ENCODE data around the gene LYZL6.
"Not testable (repeated sequence)": the region's sequence is repeated elsewhere in the genome, so short reads cannot be mapped to it uniquely, and the experiment has no call there.

LYZL6 gene

DNA sequence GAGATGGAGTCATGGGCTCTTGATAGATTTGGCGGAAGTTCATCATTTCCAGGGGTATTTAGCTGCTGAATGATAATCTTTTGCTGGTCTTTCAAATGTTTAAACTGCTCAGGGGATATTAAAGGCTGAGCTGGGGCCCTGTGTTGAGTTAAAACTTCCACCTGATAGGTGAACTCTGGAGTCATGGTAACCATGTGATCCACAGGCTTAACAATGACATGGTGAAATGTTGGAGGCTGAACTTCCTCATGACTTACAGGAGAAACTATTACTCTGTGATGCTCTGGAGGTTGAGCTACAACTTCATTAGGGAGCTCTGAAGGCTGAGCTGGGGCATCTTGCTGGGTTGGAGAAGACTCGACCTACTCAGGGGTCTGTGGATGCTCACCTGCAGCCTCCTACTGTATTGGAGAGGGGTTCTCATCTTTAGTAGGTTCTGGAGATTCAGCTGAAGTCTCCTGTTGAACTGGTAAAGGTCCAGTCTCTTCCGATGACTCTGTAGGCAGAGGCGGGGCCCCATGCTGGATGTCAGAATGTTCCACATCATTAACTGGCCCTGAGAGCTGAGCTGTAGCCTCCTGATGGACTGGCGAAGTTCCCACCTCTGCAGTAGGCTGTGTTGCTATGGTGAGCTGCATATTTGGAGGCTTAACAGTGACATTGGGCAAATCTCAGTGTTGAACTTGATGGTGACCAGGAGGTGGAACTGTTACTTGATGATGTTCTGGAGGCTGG is 37.2 kb downstream of the LYZL6 start:
- DNase-seq: no peak

DNA sequence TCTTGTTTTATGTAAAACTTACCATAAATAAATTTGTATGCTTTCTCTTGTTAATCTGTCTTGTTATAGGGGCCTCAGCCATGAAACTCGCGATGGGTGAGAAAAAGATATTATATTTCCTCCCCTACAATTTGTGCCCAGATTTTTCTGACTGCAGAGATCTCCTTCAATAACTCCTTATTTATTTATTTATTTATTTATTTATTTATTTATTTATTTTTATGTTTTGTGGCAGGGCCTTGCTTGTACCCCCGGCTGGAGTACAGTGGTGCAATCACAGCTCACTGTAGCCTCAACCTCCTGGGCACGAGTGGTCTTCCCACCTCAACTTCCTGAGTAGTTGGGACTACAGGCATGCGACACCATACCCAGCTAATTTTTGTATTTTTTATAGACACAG is 40.1 kb downstream of the LYZL6 start:
- DNase-seq: no peak

DNA sequence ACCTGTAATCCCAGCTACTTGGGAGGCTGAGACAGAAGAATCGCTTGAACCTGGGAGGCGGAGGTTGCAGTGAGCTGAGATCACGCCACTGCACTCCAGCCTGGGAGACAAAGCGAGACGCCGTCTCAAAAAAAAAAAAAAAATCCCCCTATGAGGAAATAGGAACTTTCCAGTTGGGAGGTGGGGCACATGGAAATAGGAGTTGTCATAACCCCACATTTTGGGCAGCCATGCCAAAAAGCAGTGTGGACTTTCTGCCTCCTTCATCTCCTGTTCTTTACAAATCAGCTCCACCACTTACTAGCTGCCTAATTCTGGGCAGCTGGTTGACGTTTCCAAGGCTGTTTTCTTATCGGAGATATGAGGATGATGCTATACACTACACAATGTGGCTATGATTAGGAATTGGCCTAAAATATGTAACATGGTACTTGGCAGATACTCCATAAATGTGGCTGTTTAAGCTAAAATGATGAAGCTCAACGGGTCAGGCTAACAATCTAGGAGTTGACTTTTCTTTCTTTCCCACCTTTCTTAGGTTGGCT is 41.8 kb downstream of the LYZL6 start:
- DNase-seq: no peak

DNA sequence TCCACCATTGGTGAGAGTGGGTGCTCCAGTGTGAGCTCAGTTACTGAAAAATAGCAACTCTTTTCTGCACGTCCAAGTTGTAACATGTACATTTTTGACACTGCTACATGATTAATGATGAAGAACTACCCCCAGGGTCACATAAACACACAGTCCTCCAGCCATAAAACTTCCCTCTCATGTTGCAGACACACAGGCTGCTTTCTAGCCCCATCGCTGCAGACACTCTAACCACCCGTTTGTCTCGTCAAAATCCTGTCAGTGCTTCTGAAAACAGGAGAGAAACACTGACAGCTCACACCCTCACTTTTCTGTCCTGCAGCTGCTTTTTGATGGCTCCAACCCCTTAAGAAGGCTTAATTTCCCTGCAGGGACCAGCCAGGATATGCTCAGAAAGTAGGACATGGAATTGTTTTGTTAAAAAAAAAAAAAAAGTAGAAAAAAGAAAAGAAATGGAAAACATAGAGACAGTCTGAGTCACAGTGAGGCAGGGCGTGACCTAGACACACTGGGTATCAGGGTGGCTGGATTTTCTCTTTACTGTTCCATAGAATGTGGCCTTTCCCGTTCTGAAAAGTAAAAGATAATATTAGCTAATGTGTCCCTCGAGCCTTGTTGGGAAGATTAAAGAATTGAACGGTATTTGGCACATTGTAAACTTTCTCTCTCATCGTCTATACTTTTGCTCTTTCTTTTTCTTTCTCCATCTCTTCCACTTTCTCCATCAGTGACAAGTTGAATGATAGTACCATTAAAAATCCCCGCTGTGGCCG is 42.6 kb downstream of the LYZL6 start:
- DNase-seq: no peak

DNA sequence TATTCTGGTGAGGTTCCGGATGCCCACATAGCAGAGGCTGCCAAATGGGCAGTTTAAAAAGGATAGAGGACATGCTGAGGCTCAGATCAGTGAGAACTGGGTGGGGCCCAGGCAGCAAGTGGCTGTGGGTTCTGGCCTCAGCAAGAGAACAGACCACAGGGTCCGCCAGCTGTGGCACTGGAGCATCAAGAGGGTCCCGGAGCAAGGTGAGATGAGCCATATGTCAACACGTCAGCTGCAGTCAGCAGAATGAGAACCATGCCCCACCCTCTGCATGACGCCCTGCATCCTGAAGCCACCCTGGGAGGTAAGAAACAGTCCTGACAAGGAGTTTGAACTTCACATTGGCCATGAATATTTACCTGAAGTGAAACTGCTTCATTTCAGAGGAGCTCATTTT is 43.2 kb downstream of the LYZL6 start:
- no peak for DNase-seq

DNA sequence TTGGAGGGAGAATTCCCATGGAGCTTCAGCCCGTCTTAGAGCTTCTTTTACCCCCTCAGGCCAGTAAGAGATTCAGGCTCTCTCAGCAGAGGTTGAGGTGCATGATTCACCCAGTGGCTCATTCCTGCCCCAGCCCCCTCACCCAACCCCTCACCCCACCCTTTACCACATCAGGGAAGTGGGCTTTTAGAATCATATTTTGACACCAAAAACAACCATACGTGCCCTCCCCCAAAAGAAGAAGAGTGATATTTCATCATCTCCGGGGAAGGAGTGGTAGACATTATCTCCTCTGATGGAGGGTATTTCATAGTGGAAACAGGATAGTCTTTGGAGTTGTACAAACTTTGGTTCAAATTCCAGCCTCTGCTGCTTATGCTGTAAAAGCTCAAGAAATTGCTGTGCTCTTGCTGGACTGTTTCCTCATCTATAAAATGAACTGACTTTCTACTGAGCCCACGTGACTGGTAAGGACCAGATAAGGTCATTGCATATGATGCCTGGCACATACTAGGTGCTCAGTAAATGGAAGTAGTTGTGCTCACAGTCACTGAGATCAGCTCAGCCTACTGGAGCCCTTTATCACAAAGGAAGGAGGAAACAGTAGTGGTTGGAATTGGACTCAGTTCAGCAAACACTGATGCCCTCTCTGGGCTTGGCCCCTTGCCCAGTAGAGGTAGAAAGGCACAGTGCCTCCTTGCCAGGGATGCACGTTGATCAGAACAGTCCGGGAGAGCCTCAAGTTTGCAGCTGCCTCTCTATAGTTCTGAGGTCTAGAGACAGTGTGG is 45.0 kb downstream of the LYZL6 start:
- no peak for DNase-seq

DNA sequence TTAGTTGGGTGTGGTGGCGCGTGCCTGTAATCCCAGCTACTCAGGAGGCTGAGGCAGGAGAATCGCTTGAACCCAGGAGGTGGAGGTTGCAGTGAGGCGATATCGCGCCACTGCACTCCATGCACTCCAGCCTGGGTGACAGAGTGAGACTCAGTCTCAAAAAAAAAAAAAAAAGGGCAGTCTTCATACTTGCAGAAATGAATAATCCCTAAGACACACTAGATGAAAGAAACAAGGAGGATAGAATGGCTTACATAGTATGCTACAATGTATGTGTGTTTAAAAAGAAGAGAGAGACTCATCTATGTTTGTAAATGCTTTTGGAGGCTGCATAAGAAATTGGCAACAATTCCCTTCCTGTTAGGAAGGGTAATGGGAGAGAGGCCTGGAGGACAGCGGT is 45.7 kb downstream of the LYZL6 start:
- not testable (repeated sequence) for DNase-seq

DNA sequence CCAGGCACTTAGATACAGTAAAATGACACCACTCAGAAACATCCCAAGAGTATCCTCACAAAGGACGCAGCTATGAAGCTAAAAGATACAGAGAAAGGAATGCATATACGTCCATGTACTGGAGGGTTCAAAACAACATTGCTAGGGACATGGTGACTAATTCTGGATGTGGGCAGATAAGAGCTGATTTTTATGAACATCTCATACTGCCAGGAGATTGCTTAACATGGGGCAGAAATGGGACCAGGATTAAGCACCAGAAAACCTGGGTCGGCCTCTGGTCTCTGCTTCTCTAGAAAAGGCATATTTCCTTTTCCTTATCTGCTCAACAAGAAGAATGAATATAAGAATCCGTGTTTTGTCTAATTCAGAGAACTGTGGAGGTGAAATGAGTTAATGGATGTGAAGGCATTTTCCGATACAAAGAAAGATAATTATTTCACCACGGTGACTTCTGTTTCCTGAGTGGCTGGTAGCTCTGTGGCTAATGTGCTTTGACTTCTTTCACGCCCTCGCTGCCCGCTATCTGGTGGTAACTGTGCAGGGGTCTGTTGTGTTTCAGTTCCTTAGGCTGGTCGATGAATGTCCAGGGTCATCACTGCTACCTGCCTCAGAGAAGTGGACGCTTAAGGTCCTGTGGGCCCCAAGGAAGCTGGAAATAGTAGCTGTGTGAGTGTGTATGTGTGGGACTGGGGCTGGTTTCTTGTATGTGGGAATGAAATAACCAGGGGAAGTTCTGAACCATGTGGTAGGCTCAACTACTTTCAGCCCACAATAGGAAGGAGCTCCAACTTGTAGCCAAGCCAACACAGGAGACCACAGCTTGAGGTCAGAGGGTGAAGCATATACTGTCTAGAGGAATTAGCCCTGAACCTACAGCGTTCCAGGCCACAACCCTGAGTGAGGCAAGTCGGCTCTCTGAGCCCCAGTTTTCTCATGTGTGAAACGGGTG is 47.6 kb downstream of the LYZL6 start:
- DNase-seq: no peak

DNA sequence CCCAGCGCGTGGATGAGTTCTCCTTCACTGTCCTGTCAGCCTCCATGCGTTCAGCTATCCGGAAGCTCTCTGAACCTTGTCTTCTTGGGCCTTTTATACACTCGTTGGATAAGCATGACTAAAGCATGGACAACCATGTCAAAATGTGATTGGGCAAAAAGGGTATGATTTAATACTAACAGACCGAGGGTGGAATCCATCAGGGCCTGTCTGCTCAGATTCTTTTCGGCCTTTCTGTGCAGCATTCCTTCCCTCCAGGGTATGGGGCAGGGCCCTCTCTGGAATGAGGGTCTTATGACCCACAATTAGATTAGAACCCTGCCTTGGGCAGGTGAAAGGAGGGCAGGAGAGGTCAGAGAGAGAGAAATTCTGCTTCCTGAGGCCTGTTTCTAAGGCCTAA is 49.3 kb downstream of the LYZL6 start:
- no peak for DNase-seq

DNA sequence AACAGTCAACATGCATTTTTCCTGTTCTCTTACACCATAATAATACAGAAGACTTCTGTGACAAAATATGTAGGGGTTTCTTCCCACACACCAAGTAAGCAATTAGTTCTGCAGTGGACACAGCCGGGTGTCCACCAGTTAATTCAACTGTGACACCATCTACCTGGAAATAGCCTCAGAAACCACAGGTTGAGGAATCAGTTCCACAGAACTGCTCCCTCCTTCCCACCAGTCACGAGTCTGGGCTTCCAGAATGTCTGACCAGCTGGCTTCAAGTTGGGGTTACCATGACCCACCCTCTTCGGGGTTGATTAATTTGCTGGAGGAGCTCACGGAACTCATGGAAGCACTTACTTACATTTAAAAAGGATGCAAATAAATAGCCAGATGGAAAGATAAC is 49.8 kb downstream of the LYZL6 start:
- no peak for DNase-seq

DNA sequence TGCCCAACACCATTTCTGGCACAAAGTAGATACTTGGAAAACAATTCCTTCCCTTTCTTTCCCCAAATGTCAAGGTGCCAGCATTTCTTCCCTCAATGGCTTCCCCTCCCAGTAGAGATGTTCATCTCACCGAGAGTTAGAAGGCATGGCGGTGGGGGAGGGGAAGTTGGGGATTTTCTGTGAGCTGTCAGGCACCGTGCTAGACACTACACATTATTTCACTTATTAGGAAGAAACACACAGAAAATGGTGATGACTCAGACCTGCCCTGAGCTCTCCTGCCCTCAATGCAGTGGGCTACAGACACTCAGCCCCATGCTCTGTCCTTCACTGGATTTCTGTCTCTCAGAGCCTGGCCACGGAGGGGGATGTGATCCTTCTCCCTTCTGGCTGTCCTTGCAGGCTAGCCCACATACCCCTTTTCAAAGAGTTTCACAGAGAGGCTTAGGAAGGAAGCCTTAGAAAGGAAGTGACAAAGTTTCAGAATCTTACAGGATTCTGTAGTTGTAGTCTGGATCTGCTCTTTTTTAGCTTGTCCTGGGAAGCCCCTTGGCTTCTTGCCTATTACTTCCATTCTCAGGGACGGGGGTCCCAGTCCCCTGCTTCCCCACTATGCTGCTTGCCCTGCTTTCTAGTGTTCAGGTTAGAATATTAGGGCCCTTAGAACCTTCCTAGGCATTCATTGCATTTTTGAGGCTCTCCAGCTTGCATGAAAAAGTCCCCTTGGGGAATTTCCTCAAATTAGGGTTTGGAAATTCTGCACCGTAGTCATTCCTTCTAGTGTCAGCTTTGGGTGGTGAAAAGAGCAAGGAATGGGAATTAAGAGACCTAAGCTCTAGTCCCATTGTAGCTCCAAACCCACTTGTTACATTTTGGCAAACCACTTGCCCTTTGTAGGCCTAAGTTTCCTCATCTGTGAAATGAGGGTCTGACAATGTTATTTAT is 51.1 kb downstream of the LYZL6 start:
- no peak for DNase-seq

DNA sequence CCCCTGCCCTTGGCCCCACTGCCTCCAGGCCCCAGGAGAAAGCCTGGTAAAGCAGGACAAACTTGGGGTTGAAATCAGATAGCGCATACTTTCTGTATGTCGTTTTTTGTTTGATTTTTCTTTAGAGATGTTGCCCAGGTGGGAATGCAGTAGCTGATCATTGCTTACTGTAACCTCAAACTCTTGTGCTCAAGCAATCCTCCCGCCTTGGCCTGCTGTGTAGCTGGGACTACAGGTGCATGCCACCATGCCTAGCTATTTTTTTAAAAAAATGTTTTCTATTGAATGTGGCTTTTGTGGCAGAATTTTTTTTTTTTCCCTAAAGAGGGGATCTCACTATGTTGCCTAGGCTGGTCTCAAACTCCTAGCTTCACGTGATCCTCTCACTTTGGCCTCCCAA is 52.2 kb downstream of the LYZL6 start:
- DNase-seq: no peak

DNA sequence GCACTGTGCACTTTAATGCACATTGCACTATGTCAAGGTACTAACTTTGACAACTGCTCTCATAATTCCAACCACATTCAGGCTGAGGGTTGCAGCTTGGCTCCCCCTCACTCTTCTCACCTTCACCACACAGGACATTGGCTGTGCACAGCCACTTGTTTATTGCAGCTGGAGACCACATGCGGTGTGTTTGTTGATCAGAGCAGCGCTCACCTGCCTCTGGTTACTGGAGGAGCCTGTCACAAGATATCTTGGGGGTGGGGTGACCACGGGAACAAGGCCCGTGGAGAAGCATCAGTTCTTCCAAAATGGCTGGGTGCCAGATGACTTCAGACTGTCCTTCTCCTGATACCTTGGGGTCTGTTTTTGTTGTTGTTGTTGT is 52.7 kb downstream of the LYZL6 start:
- no peak for DNase-seq

DNA sequence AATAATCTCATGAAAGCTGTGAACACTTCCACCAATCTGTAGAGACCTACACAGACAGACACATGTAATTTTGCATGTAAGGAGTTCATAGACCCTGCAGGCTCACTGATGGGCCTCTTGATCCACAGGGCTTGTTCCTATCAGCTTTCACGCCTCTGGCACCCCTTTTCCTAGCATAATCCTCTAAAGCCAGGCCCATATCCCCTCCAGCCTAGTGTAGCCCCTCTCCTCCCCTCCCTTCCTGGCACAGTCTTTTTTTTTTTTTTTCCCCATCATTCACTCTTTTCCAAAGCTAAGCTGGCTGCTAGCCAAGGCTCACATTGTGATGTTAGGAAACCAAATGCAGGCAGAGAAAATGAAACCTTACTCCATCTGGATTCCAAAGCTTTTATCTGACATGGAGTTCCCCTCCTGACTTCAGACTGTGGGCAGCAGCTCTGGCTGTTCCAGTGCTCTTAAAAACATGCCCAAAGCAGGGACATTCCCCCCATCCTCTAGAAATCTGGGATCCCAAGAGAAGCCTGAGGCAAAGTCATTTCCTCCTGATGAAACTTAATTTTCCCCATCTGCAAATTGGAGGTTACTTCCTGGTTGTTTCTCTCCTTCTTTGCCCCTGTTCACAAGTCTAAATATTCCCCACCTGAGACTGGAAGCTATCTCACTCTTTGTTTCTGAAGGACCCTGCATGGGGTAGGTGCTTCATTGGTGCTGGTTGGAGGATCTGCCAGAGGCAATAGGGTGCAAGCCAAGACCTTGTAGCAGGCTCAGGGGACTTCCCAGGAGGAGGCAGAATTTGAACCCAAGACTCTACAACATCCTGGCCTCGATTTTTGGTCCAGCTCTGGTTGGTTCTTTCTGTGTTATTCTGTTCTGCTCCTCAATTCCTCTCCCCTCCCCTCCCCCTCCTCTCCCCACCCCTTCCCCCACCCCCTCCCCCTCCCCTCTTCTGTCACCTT is 53.4 kb downstream of the LYZL6 start:
- DNase-seq: no peak

DNA sequence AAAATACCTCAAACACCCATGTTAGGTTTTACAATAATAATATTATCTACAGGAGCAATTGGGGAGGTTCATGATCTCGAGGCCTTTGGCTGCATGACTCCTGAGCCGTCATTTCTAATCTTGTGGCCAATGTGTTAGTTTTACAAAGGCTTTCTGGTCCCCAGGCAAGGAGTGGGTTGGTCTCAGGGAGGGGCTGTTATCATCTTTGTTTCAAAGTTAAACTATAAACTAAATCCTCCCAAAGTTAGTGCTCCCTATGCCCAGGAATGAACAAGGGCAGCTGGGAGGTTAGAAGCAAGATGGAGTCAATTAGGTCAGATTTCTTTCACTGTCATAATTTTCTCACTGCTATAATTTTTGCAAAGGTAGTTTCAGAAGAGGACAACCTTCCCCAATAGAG is 54.3 kb downstream of the LYZL6 start:
- no peak for DNase-seq
